ENCODE measurements around the gene ASH1L. TPM values are rescaled to one million over a fixed set of nuclear protein-coding genes. Genes with fewer than 3 reads are reported as not detected.

Gene ASH1L
- total and polyA plus RNA-seq, 2 donors (not counting 3 experiments of a cell fraction or from before 2014, with no cell fraction given): 11.6 to 29.2 TPM

GRCh38 chr1:155320252-155320651 is 242.4 kb downstream of the ASH1L start:
- H3K9ac ChIP-seq (replicated peaks; ENCODE audit: extremely low read depth, insufficient read depth, low read length): no peak overlapping the region
- H3K36me3 ChIP-seq (ENCODE audit: control insufficient read depth in 2 of 2, extremely low read depth in 1 of 2, insufficient read depth in 2 of 2, low read length in 2 of 2): peaks cover 17 to 18% of the 10 kb centered on the region in 2 experiments
- peak; percentile 8 for FAIRE-seq
- TSS peak; percentile 11 for BruUV-seq (replicated peaks)
- H3K4me3 ChIP-seq (replicated peaks in 1 of 3; ENCODE audit: insufficient read depth in 1 of 3, low read depth in 1 of 3, low read length in 3 of 3): peak overlapping the region in 1 of 3 experiments; percentile 31
- TF ChIP-seq POLR2A (IDR thresholded peaks at IDR 0.05; ENCODE audit: low read depth, low read length) (no peak), POLR2AphosphoS5 (IDR thresholded peaks at IDR 0.05; ENCODE audit: insufficient read depth, low read depth, low read length) (no peak), MYC (IDR thresholded peaks at IDR 0.05; ENCODE audit: low read depth, low read length) (no peak), CTCF (IDR thresholded peaks at IDR 0.05; ENCODE audit: extremely low read depth in 1 of 2, insufficient read depth in 1 of 2, low read depth in 1 of 2, low read length in 2 of 2) (no peak), GATA2 (IDR thresholded peaks at IDR 0.05; ENCODE audit: insufficient read depth, insufficient read length, low read depth, low read length) (no peak), MAX (IDR thresholded peaks at IDR 0.05; ENCODE audit: insufficient read depth, insufficient read length) (no peak)
- intact Hi-C loops (cut with micrococcal nuclease) (loop anchor here (5.0 kb wide), 1 partner anchor 327 kb away; no protein-coding TSS in a partner anchor), dilution Hi-C loops (cut with MboI; ENCODE audit: extremely low pct_ligation_motif_present, low sequenced_read_pairs) (no loop called here)
- no peak overlapping the region for H2AFZ ChIP-seq (ENCODE audit: low read depth, low read length)
- DNase-seq (ENCODE audit: low read depth, low spot score): no peak
- H3K9me1 ChIP-seq (replicated peaks; ENCODE audit: control insufficient read depth, extremely low read depth, insufficient read depth, low read length): no peaks in the 10 kb centered on the region
- CTCF ChIA-PET: interaction anchor here (0.5 to 7.2 kb wide), 9 partner anchors 9 to 276 kb away, joined by 3 to 115 read pairs (median 4); partner anchors contain the start of genes CLK2 and FDPS
- no peaks in the 10 kb centered on the region for H3K79me2 ChIP-seq (ENCODE audit: control insufficient read depth, insufficient read depth, low read length)
- H3K4me2 ChIP-seq (ENCODE audit: insufficient read depth, low read length): peak overlapping the region; percentile 1
- POLR2A ChIA-PET: interaction anchor here (0.6 to 0.9 kb wide), 2 partner anchors 9 to 10 kb away, joined by 4 to 10 read pairs; no protein-coding TSS in a partner anchor
- H3K4me1 ChIP-seq (ENCODE audit: control insufficient read depth, extremely low read depth, insufficient read depth, low read length): peaks cover 35% of the 10 kb centered on the region
- H3K27me3 ChIP-seq (ENCODE audit: control insufficient read depth in 2 of 2, insufficient read depth in 2 of 2, low read length in 2 of 2): no peaks in the 10 kb centered on the region
- no peaks in the 10 kb centered on the region for H3K9me3 ChIP-seq (replicated peaks; ENCODE audit: control insufficient read depth, insufficient read depth, low read length)
- no peak overlapping the region for H3K27ac ChIP-seq (ENCODE audit: insufficient read depth, low read depth, low read length)
- H4K20me1 ChIP-seq (replicated peaks; ENCODE audit: control insufficient read depth, extremely low read depth, insufficient read depth, low read length): no peaks in the 10 kb centered on the region

All from endothelial cell of umbilical vein (primary cell).